Measurements from ENCODE around the gene PIK3CD.
A peak's percentile ranks its signal among the peaks of the same experiment; 100 is the strongest.

Gene PIK3CD

DNA sequence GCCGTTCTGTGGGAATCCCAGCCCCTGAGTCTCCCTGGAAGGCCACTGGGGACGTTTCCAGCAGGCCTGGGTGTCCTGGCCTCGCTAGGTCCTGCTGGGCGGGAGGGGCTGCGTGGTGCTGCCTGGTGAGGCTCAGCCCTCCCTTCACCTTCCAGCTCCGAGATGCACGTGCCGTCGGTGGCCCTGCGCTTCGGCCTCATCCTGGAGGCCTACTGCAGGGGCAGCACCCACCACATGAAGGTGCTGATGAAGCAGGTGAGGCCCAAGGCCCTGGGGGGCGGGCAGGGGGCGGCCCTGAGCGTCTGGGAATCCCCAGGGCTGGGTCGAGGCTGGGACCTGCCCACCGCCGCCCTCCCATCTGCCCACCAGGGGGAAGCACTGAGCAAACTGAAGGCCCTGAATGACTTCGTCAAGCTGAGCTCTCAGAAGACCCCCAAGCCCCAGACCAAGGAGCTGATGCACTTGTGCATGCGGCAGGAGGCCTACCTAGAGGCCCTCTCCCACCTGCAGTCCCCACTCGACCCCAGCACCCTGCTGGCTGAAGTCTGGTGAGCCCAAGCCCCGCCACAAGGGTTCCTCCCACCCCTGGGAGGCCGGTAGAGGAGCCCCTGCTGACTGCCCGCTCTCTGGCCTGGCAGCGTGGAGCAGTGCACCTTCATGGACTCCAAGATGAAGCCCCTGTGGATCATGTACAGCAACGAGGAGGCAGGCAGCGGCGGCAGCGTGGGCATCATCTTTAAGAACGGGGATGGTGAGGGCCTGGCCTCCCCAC, 70.3 kb downstream of the PIK3CD start:
- no peak for DNase-seq

DNA sequence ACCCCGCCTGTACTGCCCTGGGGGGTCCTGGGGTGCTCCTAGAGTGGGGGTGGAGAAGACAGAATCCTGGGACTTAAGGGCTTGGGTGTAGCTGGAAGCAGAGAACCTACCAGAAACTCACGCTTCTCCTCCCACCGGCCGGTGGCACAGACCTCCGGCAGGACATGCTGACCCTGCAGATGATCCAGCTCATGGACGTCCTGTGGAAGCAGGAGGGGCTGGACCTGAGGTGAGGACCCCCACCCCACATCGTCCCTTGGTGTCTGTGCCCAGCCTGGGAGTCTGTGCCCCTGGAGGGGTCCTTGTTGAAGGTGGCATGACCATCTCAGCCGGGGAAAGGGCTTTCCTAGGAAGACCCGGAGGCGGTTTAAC, 70.8 kb downstream of the PIK3CD start:
- no peak for DNase-seq

DNA sequence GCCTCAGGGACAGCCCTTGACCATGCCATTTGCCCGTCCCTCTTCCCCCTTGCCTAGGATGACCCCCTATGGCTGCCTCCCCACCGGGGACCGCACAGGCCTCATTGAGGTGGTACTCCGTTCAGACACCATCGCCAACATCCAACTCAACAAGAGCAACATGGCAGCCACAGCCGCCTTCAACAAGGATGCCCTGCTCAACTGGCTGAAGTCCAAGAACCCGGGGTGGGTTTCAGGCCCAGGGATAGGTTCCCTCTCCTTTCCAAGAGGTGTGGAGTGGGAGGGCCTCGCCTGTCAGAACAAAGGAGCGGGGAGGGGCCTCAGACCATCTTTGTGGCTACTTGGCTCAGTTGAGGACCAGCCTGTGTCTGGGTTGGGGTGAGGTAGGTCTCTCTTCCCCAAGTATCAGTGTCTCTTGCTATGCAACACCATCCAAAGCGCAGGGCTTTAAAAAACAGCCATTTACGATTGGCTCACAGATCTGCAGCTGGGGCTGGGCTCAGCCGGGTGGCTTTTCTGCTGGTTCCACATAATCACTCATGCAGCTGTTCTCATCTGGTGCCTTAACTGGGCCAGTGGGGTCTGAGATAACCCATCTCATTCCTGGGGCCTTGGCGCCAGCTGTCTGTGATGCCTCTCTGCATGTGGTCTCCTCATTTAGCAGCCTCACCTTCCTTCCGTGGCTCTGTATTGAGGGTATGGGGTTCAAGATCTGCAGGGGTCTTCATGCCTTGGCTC, 71.7 kb downstream of the PIK3CD start:
- DNase-seq, result no peak

DNA sequence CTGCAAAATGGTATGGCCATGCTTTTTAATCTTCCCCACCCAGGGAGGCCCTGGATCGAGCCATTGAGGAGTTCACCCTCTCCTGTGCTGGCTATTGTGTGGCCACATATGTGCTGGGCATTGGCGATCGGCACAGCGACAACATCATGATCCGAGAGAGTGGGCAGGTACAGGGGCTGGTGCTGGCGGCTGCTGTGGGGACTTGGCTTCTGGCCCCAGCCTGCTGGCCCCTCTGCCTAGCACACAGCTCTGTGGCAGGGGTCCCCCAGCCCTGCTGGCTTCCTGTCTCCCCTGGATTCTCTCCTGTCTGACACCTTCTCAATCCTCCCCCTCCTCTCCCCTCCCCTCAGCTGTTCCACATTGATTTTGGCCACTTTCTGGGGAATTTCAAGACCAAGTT, 72.4 kb downstream of the PIK3CD start:
- DNase-seq, result no peak

DNA sequence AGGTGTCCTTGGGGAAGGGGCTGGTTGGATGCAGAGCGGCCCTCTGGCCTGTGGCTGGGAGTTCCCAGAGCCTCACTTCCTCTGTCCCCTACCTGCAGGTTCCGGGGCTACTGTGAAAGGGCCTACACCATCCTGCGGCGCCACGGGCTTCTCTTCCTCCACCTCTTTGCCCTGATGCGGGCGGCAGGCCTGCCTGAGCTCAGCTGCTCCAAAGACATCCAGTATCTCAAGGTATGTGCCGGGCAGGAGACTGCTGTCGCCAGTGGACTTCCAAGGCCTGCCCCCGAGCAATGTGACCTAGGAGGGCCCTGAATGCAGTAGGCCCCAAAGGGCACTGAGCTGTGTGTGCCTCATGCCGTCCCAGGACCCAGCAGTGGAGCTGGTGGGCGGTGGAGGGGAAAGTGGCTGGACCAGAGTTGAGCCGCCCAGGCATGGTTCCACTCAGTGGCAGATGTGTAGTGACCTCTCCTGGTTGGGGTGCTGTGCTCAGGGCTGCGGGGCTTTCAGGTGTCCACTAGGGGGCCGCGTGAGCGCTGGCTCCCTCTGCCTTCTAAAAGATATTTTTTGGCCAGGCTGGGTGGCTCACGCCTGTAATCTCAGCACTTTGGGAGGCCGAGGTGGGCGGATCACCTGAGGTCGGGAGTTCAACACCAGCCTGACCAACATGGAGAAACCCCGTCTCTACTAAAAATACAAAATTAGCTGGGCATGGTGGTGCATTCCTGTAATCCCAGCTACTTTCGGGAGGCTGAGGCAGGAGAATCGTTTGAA, 73.4 kb downstream of the PIK3CD start:
- peak in 1 of 2 experiments; percentile 39 for DNase-seq

DNA sequence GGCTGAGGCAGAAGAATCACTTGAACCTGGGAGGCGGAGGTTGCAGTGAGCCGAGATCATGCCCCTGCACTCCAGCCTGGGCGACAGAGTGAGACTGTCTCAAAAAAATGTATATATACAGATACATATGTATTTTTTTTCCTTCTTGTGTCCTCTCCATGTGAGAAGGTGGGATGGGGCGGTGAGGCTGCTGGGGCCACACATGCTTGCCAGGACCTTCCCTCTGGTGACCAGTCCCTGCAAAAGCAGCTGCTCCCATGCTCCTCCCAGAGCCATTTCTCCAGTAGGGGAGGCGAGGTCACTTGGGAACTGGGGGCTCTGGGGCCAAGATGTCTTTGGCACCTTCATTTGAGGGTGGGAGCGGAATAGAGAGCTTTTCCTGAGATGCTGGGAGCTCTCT, 74.9 kb downstream of the PIK3CD start:
- DNase-seq, result no peak

DNA sequence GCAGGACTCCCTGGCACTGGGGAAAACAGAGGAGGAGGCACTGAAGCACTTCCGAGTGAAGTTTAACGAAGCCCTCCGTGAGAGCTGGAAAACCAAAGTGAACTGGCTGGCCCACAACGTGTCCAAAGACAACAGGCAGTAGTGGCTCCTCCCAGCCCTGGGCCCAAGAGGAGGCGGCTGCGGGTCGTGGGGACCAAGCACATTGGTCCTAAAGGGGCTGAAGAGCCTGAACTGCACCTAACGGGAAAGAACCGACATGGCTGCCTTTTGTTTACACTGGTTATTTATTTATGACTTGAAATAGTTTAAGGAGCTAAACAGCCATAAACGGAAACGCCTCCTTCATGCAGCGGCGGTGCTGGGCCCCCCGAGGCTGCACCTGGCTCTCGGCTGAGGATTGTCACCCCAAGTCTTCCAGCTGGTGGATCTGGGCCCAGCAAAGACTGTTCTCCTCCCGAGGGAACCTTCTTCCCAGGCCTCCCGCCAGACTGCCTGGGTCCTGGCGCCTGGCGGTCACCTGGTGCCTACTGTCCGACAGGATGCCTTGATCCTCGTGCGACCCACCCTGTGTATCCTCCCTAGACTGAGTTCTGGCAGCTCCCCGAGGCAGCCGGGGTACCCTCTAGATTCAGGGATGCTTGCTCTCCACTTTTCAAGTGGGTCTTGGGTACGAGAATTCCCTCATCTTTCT, 75.5 kb downstream of the PIK3CD start:
- DNase-seq, result no peak

DNA sequence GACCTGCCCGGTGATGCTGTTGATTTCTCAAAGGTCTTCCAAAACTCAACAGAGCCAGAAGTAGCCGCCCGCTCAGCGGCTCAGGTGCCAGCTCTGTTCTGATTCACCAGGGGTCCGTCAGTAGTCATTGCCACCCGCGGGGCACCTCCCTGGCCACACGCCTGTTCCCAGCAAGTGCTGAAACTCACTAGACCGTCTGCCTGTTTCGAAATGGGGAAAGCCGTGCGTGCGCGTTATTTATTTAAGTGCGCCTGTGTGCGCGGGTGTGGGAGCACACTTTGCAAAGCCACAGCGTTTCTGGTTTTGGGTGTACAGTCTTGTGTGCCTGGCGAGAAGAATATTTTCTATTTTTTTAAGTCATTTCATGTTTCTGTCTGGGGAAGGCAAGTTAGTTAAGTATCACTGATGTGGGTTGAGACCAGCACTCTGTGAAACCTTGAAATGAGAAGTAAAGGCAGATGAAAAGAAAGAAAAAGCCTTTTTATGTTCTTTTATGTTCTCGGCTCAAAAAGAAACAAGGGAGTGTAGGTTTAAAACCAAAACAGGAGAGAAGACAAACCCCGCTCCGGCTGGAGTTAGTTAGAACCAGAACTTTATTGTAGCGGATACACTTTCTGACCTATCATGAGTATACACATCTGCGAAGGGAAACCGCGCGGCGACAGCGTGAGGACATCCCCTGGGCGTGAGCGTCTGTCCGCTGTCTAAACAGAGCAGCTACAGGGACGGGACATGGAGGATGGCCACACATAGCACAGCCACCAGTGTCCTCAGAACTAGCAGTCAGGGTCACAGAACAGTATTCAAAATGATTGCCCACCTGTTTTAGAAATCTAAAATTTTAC, 77.1 kb downstream of the PIK3CD start:
- DNase-seq, result no peak

DNA sequence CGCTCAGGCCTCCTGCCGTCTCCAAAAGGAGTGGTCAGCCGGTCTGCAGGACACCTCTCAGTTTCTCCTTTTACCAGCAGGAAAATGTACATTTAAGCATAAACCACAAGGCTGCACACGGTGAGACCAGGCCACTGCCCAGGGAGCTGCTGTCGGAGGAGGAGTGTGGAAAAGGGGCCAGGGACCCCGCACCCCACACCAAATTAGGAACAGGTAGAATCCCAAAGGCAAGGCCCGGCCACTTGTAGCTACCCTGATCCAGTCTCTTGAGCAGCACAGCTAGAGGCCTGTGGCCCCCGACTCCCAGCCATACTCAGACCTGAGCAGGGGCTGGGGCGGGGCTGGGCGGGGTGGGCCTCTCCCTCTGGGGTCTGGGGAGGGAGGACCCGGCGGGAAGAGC, 78.0 kb downstream of the PIK3CD start:
- DNase-seq, result no peak

DNA sequence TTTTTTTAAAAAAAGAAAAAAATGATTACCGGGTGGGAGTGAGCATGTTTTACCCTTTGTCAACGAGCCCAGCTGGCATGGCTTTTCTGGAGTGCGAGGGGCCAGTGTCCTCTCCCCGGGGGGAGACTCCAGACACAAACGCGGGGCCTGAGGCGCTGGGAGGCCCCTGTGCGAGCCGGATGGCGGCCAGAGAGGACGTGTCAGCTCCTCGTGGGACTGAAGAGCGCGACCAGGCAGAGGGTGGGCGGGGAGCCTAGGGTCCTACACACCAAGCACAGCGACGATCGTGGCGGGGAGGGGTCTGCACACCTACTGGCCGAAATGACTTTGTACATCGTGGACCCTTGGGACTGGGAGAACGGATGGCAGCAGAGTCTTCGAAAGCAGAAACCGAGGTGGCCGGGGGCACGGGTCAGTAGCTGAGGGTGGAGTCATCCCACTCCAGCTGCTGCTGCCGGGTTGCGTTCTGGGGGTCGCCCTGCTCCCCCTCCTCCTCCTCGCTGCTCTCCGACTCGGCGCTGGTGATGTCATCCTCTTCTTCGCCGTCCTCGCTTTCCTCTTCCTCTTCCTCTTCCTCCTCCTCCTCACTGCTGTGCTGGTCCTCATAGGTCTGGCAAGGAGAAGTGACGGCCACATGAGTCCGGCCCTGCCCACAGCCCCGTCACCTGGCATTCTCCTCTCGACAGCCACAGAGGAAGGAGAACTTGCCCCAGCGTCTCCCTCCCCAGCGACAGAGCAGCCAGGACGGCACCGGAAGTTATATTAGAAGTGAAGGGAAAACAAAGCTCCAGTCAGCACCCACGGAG, 78.8 kb downstream of the PIK3CD start:
- no peak for DNase-seq

DNA sequence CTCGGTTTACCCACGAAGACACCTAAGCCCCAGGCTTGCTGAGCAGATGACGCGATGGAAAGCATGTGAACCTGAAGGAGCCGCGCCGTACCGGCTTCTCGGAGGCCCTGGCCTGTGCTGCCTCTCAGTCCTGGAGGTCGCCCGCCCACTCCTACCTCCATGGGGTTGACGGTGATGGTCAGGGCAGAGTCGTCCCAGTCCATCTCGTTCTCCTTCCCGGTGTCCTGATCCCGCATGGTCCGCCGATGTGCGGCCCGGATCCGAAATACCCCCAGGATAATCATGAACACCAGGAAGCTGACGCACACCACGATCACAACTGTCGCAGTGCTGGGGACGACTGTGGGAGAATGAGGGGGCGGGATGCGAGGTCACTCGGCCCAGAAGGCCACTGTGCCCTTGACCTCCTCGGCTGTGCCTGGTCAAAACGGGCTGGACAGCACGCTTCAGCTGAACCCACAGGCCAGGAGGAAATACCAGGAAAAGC, 79.6 kb downstream of the PIK3CD start:
- no peak for DNase-seq

DNA sequence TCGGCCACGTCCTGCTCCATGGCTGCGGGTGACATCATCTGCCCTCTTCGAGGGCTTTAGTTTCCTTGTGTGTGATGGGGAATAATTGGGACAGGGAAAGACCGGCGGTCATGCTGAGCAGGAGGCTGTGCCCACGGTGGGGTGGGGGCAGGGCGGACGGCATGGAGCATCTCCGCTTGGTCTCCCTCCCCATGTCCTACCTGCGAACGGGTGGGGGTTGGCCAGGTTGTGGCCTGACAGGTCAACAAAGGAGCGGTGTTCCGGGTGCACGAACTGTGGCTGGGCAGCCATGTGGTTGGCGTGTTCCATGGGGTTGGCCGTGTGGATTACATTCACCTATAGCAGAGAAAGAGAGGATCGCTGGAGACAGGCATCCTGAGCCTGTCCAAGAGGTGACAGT, 80.0 kb downstream of the PIK3CD start:
- DNase-seq, result no peak

DNA sequence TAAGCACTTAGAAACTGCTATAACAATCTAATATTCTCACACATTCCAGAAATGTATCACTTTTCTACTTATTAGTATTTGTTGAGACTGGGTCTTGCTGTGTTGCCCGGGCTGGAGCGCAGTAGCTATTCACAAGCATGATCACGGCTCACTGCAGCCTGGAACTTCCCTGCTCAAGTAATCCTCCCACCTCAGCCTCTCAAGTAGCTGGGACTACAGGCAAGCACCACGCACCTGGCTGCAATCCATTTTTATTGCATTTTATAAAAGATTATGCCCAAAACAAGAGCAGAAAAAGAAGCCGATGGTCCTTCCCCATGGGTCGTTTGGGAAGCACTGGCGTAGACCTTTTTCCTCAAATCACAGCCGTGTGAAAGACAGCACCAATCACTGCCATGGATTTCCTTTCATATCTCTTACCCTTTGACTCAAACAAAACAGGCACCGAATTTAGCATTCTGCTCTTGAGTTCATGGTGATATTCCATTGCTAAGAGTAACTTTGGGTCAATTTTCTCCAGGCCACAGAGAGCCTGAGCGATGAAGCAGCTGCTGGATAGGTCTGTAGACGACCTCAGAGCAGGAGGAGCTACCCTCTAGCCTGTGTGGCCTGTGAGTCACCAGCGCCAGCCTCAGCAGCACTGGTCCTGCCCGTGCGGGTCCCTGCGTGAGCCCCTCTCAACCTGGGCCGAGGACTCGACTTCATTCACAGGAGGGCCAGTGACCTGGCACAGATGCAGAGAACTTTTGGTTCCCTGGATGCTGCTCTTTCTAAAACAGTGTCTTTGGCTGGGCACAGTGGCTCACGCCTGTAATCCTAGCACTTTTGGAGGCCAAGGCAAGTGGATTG, 80.8 kb downstream of the PIK3CD start:
- DNase-seq, result no peak

DNA sequence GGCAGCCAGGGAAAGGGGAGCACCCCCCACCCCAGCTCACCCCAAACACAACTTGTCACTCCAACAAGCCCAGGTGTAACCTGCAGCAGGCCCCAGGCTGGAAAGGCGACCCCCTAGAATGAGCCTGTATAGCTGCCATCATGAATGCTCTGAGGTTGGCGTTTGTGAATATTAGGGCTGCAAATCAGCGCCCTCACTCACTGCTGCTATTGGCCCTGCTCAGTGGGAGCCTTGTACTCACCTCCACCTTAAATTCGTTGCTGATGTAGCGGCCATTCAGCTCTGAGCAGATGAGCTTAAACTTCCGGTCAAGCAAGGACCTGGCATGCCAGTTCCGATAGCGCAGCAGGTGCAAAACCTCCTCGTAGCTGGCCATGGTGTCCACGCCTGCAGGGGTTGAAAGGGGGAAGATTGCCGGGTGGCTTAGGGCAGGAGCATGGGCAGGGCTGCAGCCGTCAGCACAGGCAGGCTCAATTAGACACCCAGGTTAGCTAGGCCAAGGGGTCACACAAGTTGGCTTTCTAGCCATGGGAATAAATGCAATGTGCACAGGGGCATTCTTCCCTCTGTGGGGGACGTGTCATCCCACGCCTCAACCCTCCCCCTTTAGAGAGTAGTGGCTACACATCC, 81.7 kb downstream of the PIK3CD start:
- no peak for DNase-seq

DNA sequence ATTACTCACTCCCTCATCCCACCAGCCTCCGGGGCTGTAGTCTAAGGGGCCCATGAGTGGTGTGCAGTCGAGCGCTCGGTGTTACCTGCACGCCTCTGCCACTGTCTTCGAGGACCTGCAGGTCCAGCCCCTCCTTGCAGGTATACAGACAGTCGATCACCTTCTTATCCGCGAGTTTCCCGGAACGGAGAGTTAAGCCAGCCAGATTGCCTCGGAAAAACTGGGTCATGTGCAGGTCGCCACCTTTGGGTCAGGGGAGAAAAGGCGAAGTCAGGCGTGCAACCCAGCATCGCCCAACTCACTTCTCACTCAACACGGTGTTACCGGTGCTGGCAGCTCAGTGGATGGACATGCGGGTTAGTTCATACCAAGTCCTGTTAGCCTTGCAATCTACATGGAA, 84.3 kb downstream of the PIK3CD start:
- DNase-seq, result no peak

DNA sequence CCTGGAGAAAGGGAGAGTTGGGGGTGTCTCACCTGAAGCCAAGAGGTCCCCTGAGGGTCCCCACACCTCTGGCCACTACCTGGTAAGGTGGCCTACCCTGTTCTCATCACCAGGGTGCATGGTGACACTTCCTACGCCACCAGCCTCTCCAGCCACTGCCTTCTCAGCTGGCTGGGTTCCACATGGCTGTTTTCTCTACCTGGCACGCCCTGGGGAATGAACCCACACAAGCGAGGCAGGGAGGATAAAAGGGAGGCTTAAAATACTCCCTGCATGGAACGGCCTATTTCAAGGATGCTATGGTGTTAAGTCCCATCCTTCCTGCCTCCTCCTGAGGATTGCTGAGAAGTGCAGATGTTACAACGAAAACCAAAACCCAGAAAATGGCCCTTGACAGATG, 84.7 kb downstream of the PIK3CD start:
- no peak for DNase-seq

DNA sequence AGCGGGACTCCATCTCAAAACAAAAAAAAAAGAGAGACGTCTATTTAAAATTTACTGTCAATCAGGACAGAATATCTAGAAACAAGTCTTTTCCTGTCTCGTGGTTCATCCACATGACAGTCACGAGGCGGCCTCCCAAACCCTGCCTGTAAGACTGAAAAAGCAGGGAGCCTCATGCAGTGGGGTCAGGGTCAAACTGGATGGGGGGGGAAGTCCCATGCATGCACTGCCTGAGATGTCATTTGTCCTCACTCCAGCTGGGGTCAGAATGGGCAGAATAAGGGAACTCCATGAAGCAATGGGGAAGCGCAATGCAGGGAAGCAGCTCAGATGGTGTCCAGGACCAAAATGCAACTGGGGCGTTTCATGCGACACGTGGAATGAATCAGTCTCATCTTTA, 85.5 kb downstream of the PIK3CD start:
- no peak for DNase-seq

DNA sequence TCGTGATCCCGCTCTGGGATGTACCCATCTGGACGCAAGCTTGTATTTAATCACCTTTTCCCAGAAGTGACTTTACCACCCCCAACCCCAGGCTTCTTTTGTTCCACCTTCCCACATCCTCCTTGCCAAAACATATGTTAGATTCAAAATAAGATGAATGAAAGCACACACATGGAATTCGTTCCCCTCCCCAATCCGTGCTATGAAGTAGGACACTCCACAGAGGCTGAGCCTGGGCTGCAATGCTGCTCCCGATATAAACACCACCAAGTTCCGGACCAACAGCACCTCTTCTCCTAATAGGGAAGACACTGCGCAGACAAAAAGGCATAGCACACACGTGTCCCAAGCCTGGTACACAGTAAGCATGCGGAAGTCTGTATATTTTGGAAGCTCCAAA, 86.1 kb downstream of the PIK3CD start:
- DNase-seq, result no peak

DNA sequence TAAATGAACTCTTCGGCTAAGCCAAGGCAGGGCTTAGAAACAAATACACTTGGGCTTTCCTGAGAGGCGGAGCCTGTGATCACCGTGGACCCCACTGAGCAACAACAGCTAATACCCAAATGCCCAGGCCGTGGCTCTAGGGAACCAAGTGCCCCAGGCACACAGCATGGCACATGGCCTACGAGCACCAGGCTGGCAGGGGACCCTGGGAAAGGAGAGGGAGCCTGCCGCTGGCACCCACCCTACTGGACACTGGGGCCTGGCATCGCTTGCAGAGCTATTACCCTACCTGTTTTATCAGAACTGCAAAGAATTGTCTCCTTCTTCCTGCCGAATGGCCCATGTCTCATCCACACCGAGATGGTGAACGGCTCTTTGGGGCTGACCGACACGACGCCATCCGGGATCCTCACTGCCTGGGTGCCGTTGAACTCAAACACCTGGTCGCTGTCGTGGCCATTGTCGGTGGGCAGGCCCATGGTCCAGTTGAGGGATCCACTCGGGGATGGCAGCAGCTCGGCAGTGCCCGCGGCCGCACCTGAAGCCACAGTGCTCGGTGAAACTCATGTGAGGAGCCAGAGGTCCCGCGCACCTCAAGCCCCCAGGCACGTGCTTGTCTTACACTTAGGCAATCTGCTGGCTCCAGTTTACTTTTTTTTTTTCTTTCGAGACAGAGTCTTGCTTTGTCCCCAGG, 92.7 kb downstream of the PIK3CD start:
- DNase-seq, result no peak

Data from SHP77 (cell line).